A673 (cell line): ENCODE data around the gene ARHGAP4. TPM values are rescaled to one million over a fixed set of nuclear protein-coding genes. Genes with fewer than 3 reads are reported as not detected.

Experiments
- BruUV-seq: library from RNA; stranded (reverse); fragments of 400-500 nt; replicated peaks from 2 replicates; lab custom pipeline; 2021; lab: Mats Ljungman, UMichigan
- CTCF ChIA-PET: fragments of 300-600 bp; sonication (Branson Sonifier 250); formaldehyde crosslinking; loops from one replicate; lab custom pipeline; 2022; ENCODE audit warnings: antibody characterized with exemption; lab: Charles Lee
- POLR2A ChIA-PET: fragments of 300-600 bp; sonication (Branson Sonifier 250); formaldehyde crosslinking; loops from one replicate; lab custom pipeline; 2022; ENCODE audit warnings: antibody characterized with exemption; ENCODE audit not compliant: low non-redundant PET; lab: Charles Lee
- DNase-seq: peaks from one replicate; pipeline ENCODE4 v3.0.0-alpha.2; 2015; ENCODE audit warnings: low spot score
- H3K27ac ChIP-seq: fragments of 200-600 bp; sonication (generic); 2 replicates; pipeline ENCODE4 v1.5.1; 2016; ENCODE audit warnings: mixed run types, low read depth, mild to moderate bottlenecking, mixed read lengths, antibody characterized with exemption, low read length; ENCODE audit not compliant: poor library complexity, severe bottlenecking
- H3K27me3 ChIP-seq: fragments of 200-600 bp; sonication (generic); replicated peaks from 2 replicates; pipeline ENCODE4 v1.6.1; 2017; ENCODE audit warnings: mixed run types, low read depth, mild to moderate bottlenecking, mixed read lengths, antibody characterized with exemption, low read length; ENCODE audit not compliant: insufficient read depth, poor library complexity
- H3K36me3 ChIP-seq: fragments of 200-600 bp; sonication (generic); 2 replicates; pipeline ENCODE4 v1.6.1; 2016; ENCODE audit warnings: mixed run types, mild to moderate bottlenecking, mixed read lengths, antibody characterized with exemption, low read length; ENCODE audit not compliant: insufficient read depth, poor library complexity, severe bottlenecking
- H3K4me1 ChIP-seq: fragments of 200-600 bp; sonication (generic); 2 replicates; pipeline ENCODE4 v1.6.1; 2017; ENCODE audit warnings: mixed run types, mild to moderate bottlenecking, mixed read lengths, antibody characterized with exemption, low read length; ENCODE audit not compliant: insufficient read depth, poor library complexity, severe bottlenecking
- H3K4me3 ChIP-seq: fragments of 200-600 bp; sonication (generic); 2 replicates; pipeline ENCODE4 v1.5.1; 2016; ENCODE audit warnings: low read depth, mixed run types, mild to moderate bottlenecking, mixed read lengths, low read length; ENCODE audit not compliant: poor library complexity, severe bottlenecking
- H3K9me3 ChIP-seq: fragments of 200-600 bp; sonication (generic); 2 replicates; pipeline ENCODE4 v1.6.1; 2016; ENCODE audit warnings: mixed run types, low read depth, mild to moderate bottlenecking, mixed read lengths, antibody characterized with exemption, low read length; ENCODE audit not compliant: poor library complexity, severe bottlenecking
- EZH2 ChIP-seq: fragments of 200-600 bp; sonication (generic); IDR thresholded peaks from 2 replicates; pipeline ENCODE4 v1.6.1; 2017; ENCODE audit warnings: borderline replicate concordance, low read depth, mild to moderate bottlenecking, mixed read lengths, antibody characterized with exemption, low read length; ENCODE audit not compliant: poor library complexity, severe bottlenecking
- intact Hi-C: fragments of 100-400 bp; cut with micrococcal nuclease; formaldehyde crosslinking; loops from one replicate; pipeline ENCODE4 v1.10.0; 2022; ENCODE audit not compliant: unreplicated experiment
- total RNA-seq: library from RNA; stranded (reverse); gene quantifications from 2 replicates; pipeline ENCODE4 v1.2.3, GENCODE V29; 2021
- TF ChIP-seq, protein P1 (sequence below): fragments of 300-800, 200-600 bp; sonication (generic); conservative IDR thresholded peaks from 2 replicates; pipeline ENCODE4 v1.5.1; 2017; ENCODE audit warnings: low read depth, mild to moderate bottlenecking, antibody characterized with exemption, low read length, moderate library complexity, mixed read lengths

ARHGAP4 gene
- total RNA-seq, 1 experiment from 2014 or later = 43.0 TPM

DNA sequence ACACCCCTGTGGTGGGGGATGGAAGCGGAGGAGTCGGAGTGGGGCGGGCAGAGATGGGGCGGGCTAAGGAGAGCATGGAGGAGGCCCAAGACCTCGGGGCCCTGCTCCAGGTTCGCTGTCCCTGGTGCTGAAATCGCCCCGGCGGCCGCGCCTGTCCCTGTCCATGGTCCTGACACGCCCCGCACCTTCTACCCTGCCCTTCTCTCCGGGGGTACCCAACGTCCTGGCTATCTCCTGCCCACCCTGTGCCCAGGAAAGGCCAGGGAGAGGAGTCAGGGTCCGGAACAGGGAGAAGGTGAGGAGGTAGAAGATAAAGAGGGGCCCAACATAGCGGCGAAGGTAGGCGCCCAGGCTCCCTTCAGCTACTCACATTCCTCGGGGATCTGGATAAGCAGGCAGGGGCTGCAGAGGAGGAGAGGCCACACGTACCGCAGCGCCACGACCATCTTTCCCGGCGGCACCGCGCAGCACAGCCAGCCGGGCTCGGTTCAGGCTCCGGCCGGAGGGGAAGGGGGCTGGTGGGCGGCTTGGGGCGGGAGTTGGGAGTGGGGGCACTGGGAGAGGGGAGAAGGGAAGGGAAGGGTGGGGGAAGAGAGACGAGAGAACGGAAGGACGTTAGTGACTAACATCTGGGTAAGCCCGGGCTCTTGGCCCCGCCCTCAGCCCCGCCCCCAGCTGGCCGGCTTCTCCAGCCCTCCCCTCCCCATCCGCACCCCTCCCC lies 50.5 kb downstream of the ARHGAP4 start:
- intact Hi-C loops = no loop called here
- no peak for TF ChIP-seq EZH2
- TF ChIP-seq, protein P1, sequence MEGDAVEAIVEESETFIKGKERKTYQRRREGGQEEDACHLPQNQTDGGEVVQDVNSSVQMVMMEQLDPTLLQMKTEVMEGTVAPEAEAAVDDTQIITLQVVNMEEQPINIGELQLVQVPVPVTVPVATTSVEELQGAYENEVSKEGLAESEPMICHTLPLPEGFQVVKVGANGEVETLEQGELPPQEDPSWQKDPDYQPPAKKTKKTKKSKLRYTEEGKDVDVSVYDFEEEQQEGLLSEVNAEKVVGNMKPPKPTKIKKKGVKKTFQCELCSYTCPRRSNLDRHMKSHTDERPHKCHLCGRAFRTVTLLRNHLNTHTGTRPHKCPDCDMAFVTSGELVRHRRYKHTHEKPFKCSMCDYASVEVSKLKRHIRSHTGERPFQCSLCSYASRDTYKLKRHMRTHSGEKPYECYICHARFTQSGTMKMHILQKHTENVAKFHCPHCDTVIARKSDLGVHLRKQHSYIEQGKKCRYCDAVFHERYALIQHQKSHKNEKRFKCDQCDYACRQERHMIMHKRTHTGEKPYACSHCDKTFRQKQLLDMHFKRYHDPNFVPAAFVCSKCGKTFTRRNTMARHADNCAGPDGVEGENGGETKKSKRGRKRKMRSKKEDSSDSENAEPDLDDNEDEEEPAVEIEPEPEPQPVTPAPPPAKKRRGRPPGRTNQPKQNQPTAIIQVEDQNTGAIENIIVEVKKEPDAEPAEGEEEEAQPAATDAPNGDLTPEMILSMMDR = no peak
- no TSS peak for BruUV-seq

DNA sequence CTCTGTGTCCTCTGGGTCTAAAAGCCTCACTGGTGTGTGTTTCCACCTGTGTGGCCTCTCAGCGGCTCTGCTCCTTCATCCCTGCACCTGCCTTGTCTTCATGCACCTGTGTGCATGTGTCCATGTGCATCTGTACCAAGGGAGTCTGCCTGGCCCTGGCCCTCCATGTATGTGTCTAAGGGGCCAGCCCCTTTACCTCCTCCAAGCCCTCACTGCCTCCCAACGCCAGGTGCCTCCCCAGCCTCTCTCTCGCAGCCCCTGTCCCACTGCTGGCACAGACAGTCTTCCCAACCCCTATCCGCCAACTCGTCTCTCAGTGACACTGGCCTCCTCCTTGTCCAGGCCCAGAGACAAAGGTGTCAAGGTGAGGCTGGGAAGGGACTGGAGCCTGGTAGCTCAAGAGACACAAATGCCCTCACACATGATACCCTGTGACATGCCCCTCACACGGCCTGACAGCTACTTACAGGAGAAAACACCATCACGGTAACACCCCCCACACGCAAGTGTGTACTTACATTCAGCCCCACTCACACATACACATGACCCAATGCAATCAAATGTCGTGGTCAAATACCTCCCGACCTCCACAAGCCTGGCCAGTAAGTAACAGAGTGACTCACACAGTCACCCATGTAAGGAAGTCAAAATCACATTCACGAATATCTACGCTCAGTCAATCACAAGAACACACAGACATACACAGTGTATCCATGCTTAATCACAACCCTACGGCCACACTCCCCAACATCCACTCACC lies 51.5 kb downstream of the ARHGAP4 start:
- Histone ChIP-seq H3K27ac (no peak overlapping the region), H3K4me3 (no peak overlapping the region), H3K4me1 (no peaks in the 10 kb centered on the region), H3K36me3 (no peaks in the 10 kb centered on the region), H3K27me3 (peaks cover 3% of the 10 kb centered on the region), H3K9me3 (no peaks in the 10 kb centered on the region)
- BruUV-seq = no TSS peak
- ChIA-PET POLR2A (no interaction called here), CTCF (no interaction called here)
- DNase-seq = no peak
- TF ChIP-seq, protein P1 = no peak
- TF ChIP-seq EZH2 = no peak
- intact Hi-C loops = no loop called here

More for the DNA sequence above, 50.5 kb downstream of the ARHGAP4 start:
- Histone ChIP-seq H3K36me3 (no peaks in the 10 kb centered on the region), H3K27ac (no peak overlapping the region), H3K4me1 (no peaks in the 10 kb centered on the region), H3K4me3 (no peak overlapping the region), H3K27me3 (peaks cover 3% of the 10 kb centered on the region), H3K9me3 (no peaks in the 10 kb centered on the region)
- ChIA-PET CTCF (no interaction called here), POLR2A (interaction anchor here (0.7 kb wide), 1 partner anchor 591 kb away, joined by 6 read pairs; no protein-coding TSS in a partner anchor)
- peak; percentile 56 for DNase-seq

DNA sequence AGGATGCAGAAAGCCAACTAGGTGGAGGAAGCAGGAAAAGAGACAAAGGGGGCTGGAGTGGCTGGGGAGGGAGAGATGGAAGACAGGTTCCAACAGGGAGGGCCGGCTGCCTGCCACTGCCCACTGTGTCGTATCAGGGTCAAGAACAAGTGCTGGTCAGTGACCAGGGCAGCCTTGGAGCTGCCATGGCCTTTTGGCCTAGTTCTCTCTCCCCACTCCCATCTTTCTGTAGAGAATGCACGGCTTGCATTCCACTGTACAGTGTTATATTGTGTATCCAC lies 52.0 kb downstream of the ARHGAP4 start:
- Histone ChIP-seq H3K4me1 (no peaks in the 10 kb centered on the region), H3K9me3 (no peaks in the 10 kb centered on the region), H3K27ac (no peak overlapping the region), H3K36me3 (no peaks in the 10 kb centered on the region), H3K4me3 (no peak overlapping the region), H3K27me3 (peaks cover 3% of the 10 kb centered on the region)
- no peak for DNase-seq
- intact Hi-C loops = no loop called here
- TF ChIP-seq, protein P1 = no peak
- no peak for TF ChIP-seq EZH2
- no TSS peak for BruUV-seq
- CTCF ChIA-PET = no interaction called here
- POLR2A ChIA-PET = no interaction called here
